BJ (cell line): ENCODE results near the gene RDH5. TPM values are rescaled to one million over a fixed set of nuclear protein-coding genes. Genes with fewer than 3 reads are reported as not detected.

Experiments
- CTCF ChIA-PET: fragments of 350-600 bp; formaldehyde crosslinking; extraction: SDS; loops from one replicate; lab custom pipeline; 2021; ENCODE audit warnings: antibody characterized with exemption, inconsistent platforms; lab: Yijun Ruan, JAX
- POLR2A ChIA-PET: fragments of 300-600 bp; sonication (Branson Sonifier 250); formaldehyde crosslinking; extraction: SDS; loops from one replicate; lab custom pipeline; 2021; ENCODE audit warnings: antibody characterized with exemption; lab: Charles Lee
- DNase-seq: peaks from one replicate; pipeline ENCODE4 v3.0.0-alpha.2; 2011; ENCODE audit warnings: low read depth
- H3K27me3 ChIP-seq: 2 replicates; pipeline ENCODE4 v1.6.0; 2011; ENCODE audit warnings: low read length; ENCODE audit not compliant: control insufficient read depth, insufficient read depth
- H3K36me3 ChIP-seq: 2 replicates; pipeline ENCODE4 v1.5.1; 2011; ENCODE audit warnings: low read length; ENCODE audit not compliant: control insufficient read depth, insufficient read depth
- H3K4me3 ChIP-seq: 2 replicates; pipeline ENCODE4 v1.5.1; 2011; ENCODE audit warnings: low read depth, mild to moderate bottlenecking, control low read depth, low read length
- CTCF ChIP-seq: IDR thresholded peaks from 2 replicates; pipeline ENCODE4 v1.5.1; 2011; ENCODE audit warnings: low read depth, mild to moderate bottlenecking, control low read depth, inconsistent platforms, low read length, moderate library complexity; ENCODE audit not compliant: insufficient read depth
- polyA plus RNA-seq: library from polyadenylated mRNA; depleted of rRNA; stranded (reverse); fragments of >200 nt; gene quantifications from 2 replicates; pipeline ENCODE4 v1.2.3, GENCODE V29; 2011

Gene RDH5
- polyA plus RNA-seq, 1 experiment: 6.2 TPM

DNA sequence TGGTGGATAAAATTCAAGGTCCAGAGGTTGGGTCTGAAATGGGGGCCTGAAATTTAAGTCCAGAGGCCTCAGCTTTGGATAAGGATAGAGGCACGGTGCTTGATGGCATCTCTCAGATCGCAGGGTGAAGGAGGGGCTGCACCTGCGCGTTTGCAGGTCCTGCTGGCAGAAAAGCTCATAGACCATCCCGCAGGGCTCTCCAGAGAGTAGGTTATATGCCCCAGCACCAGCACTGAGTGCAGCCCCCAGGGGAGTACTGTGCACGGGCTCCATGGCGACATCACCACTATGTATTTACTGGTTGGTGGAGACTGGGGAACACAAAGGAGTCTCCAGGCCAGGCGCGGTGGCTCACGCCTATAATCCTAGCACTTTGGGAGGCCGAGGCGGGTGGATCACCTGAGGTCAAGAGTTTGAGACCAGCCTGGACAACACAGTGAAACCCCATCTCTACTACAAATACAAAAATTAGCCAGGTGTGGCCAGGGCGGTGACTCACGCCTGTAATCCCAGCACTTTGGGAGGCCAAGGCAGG, 12.9 kb downstream of the RDH5 start:
- CTCF ChIA-PET: interaction anchor here (1.8 kb wide), 1 partner anchor 51 kb away, joined by 4 read pairs; a partner anchor contains a TSS
- no peaks in the 10 kb centered on the region for H3K36me3 ChIP-seq
- TF ChIP-seq CTCF: no peak
- H3K4me3 ChIP-seq: no peak overlapping the region
- no peak for DNase-seq
- H3K27me3 ChIP-seq: no peaks in the 10 kb centered on the region
- POLR2A ChIA-PET: no interaction called here

DNA sequence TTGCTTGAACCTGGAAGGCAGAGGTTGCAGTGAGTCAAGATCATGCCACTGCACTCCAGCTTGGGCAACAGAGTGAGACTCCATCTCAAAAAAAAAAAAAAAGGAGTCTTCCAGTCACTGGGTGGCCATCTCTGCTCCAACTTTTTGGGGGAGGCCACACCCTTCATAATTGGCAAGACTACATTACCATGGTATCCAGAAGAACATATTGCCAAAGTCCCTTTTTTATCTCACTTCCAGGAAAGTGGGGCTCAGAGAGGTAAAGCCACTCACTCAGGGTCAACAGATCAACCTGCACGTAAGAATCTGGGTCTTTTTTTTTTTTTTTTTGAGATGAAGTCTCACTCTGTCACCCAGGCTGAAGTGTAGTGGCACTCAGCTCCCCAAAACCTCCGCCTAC, 13.7 kb downstream of the RDH5 start:
- no peak for TF ChIP-seq CTCF
- DNase-seq: no peak
- H3K27me3 ChIP-seq: no peaks in the 10 kb centered on the region
- no peak overlapping the region for H3K4me3 ChIP-seq
- ChIA-PET POLR2A (no interaction called here), CTCF (interaction anchor here (10.9 kb wide), 1 partner anchor 199 kb away, joined by 86 read pairs; the partner anchor contains the start of gene DGKA)
- H3K36me3 ChIP-seq: no peaks in the 10 kb centered on the region

- TF ChIP-seq CTCF: no peak
- DNase-seq: no peak
These were observed 14.4 kb downstream of the RDH5 start for GRCh38 chr12:55734595-55734994.

GRCh38 chr12:55736076-55736475, 15.9 kb downstream of the RDH5 start:
- Histone ChIP-seq H3K4me3 (no peak overlapping the region), H3K36me3 (no peaks in the 10 kb centered on the region), H3K27me3 (no peaks in the 10 kb centered on the region)
- no peak for DNase-seq
- ChIA-PET CTCF (interaction anchor here (1.1 to 10.9 kb wide), 9 partner anchors 12 to 293 kb away, joined by 3 to 86 read pairs (median 26); partner anchors contain the start of genes DGKA and RDH5), POLR2A (no interaction called here)
- no peak for TF ChIP-seq CTCF

More at GRCh38 chr12:55734595-55734994, 14.4 kb downstream of the RDH5 start:
- ChIA-PET POLR2A (no interaction called here), CTCF (interaction anchor here (5.3 to 10.9 kb wide), 2 partner anchors 77 to 199 kb away, joined by 41 to 86 read pairs; partner anchors contain the start of gene DGKA)
- Histone ChIP-seq H3K36me3 (no peaks in the 10 kb centered on the region), H3K27me3 (no peaks in the 10 kb centered on the region), H3K4me3 (no peak overlapping the region)

- POLR2A ChIA-PET: no interaction called here
- DNase-seq: no peak
- CTCF ChIA-PET: interaction anchor here (0.6 to 10.9 kb wide), 30 partner anchors 8 to 367 kb away, joined by 3 to 86 read pairs (median 8); partner anchors contain the start of genes CD63, DGKA, DNAJC14 and ORMDL2
- no peaks in the 10 kb centered on the region for H3K27me3 ChIP-seq
- H3K4me3 ChIP-seq: no peak overlapping the region
- no peaks in the 10 kb centered on the region for H3K36me3 ChIP-seq
- peak; percentile 89 for TF ChIP-seq CTCF
These were observed 16.8 kb downstream of the RDH5 start for GRCh38 chr12:55736780-55737580.
